ENCODE data around the gene UBE2E2. TPM values are rescaled to one million over a fixed set of nuclear protein-coding genes. Genes with fewer than 3 reads are reported as not detected.
A peak's percentile ranks its signal among the peaks of the same experiment; 100 is the strongest.

Gene UBE2E2
- total RNA-seq, result 10 to 100 TPM; 11.3 to 11.8 TPM

DNA sequence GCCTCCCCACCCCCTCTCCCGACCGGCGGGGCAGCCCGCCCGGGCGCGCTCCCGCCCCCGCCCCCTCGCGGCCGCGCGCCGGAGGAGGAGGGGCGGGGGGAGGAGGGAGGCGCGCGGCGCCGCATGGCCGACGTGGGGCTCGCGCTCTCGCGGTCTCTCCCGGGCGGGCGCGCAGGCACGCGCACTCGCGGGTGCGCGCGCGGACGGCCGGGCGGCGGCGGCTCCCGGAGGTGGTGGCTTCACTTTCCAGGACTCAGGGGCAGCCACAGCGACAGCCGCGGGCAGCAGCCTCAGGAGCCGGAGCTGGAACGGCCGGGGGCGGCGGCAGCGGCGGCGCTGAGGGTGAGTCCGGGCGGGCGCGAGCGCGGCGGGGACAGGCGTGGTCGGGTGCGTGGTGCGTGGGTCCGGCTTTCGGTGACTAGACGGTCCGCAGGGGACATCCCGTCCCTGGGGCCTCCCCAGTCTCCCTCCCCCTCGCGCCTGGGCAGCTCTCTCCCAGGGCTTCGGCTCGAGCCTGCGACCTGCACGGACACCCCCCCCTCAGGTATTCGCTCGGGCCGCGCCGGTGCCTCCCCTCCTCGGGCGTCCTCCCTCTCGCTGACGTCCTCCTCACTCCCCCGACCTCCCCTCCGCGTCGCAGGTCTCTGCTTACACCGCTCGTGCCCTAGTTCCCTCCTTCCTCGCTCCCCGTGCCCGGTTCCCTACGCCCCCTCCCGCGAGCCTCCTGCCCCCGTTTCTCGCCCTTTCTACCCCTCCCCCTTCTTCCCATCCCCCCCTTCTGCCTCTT lies at the start of gene UBE2E2:
Gene UBE2E2 (plus strand): TSS at position 407 of the 787 bp plus-strand sequence.
- no peaks in the 10 kb centered on the region for H3K36me3 Mint-ChIP-seq (ENCODE audit: low read depth)
- DNase-seq (peak; percentile 58), ATAC-seq (peak; percentile 74)
- peaks cover 20% of the 10 kb centered on the region for H3K27me3 Mint-ChIP-seq (ENCODE audit: low read depth)
- ChIA-PET CTCF (no interaction called here), POLR2A (interaction anchor here (0.6 kb wide), 1 partner anchor 71 kb away, joined by 3 read pairs; no protein-coding TSS in a partner anchor)
- H3K9me3 Mint-ChIP-seq (ENCODE audit: insufficient read depth), result no peaks in the 10 kb centered on the region
- peaks cover 20% of the 10 kb centered on the region for H3K4me1 Mint-ChIP-seq (ENCODE audit: low read depth)
- peak within 1 kb of the TSS; percentile 73 for H3K27ac Mint-ChIP-seq
- H3K4me3 Mint-ChIP-seq, result peak within 1 kb of the TSS; percentile 90

DNA sequence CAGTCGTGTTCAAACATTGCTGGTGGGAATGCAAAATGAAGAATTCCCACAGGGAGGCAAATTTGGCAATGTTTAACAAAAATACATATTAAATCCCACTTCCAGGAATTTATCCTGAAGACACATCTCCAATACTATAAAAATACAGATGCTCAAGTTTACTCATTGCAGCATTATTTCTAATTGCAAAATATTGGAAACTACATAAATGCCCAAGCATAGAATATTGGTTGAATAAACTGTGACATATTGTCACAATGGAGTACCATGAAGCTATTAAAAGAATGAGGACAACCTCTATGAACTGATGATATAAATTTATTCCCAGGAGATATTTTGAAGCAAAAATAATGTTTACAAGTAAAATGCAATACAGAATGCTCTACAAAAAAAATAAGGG lies 49.7 kb upstream of the UBE2E2 start:
- DNase-seq, result no peak
- ATAC-seq, result no peak
- ChIA-PET CTCF (no interaction called here), POLR2A (no interaction called here)
- Mint-ChIP-seq H3K27ac (no peak overlapping the region), H3K9me3 (ENCODE audit: insufficient read depth) (no peaks in the 10 kb centered on the region), H3K36me3 (ENCODE audit: low read depth) (no peaks in the 10 kb centered on the region), H3K4me3 (no peak overlapping the region), H3K27me3 (ENCODE audit: low read depth) (peaks cover 2% of the 10 kb centered on the region), H3K4me1 (ENCODE audit: low read depth) (no peaks in the 10 kb centered on the region)

DNA sequence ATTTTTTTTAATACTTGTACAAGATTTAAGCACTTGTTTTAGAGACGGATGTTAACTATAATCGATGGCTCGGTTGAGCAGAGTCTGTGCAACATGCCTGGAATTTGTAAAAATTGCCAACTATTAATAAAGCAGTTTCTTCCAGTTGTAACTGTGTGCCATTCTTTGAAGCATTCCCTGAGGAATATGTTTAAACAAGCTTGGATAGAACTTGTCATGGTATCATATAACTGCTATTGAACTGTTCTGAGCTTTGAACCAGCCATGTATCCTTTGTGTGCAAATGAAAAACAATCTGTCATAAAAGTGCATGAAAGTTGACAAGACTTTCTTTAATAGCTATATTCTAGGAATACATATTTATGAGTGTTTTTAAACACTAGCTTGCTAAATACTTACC lies 45.8 kb upstream of the UBE2E2 start:
- Mint-ChIP-seq H3K4me1 (ENCODE audit: low read depth) (no peaks in the 10 kb centered on the region), H3K9me3 (ENCODE audit: insufficient read depth) (no peaks in the 10 kb centered on the region), H3K4me3 (no peak overlapping the region), H3K27me3 (ENCODE audit: low read depth) (peaks cover 2% of the 10 kb centered on the region), H3K36me3 (ENCODE audit: low read depth) (no peaks in the 10 kb centered on the region), H3K27ac (no peak overlapping the region)
- DNase-seq (no peak), ATAC-seq (no peak)
- ChIA-PET POLR2A (no interaction called here), CTCF (no interaction called here)

DNA sequence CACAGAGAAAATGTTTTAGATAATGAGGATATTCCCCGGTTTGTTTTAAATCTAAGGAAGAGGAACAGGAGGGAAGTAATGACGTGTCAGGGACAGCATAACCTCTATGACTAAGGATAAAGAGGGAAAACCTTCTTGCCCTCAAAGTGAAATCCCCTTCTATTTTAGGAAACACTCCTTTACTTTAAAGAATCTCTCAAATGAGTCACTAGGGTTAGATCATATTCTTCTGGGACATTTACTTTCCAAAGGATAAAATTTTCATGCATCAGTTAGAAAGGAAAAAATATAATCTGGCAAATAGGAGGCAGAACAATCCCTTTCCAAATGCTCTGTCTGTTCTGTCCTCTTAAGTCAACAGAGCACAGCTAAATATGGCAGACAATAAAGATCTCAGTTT lies 43.2 kb upstream of the UBE2E2 start:
- Mint-ChIP-seq H3K36me3 (ENCODE audit: low read depth) (no peaks in the 10 kb centered on the region), H3K27ac (no peak overlapping the region), H3K4me1 (ENCODE audit: low read depth) (no peaks in the 10 kb centered on the region), H3K4me3 (no peak overlapping the region), H3K27me3 (ENCODE audit: low read depth) (peaks cover 2% of the 10 kb centered on the region), H3K9me3 (ENCODE audit: insufficient read depth) (no peaks in the 10 kb centered on the region)
- DNase-seq, result no peak
- ATAC-seq, result no peak
- POLR2A ChIA-PET, result no interaction called here
- CTCF ChIA-PET, result no interaction called here

DNA sequence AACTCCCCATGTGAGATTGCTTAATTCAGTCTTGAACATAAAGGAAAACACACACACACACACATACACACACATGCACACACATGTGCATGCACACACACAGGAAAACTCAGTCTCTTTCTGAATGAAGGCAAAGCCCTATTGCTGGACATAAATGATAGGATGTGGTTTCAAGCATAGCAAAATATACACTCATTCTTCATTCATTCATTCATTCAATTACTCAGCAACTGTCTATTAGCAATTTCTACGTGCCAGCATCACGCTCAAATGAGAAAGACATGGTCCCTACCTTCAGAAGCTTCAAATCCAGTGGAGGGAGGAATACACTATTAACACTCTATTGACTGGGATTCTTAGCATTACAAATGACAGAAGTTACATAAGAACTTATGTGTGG lies 41.8 kb upstream of the UBE2E2 start:
- ChIA-PET CTCF (no interaction called here), POLR2A (no interaction called here)
- H3K9me3 Mint-ChIP-seq (ENCODE audit: insufficient read depth), result no peaks in the 10 kb centered on the region
- no peak for ATAC-seq
- H3K4me1 Mint-ChIP-seq (ENCODE audit: low read depth), result no peaks in the 10 kb centered on the region
- no peak for DNase-seq
- H3K27me3 Mint-ChIP-seq (ENCODE audit: low read depth), result peaks cover 2% of the 10 kb centered on the region
- H3K36me3 Mint-ChIP-seq (ENCODE audit: low read depth), result no peaks in the 10 kb centered on the region
- H3K27ac Mint-ChIP-seq, result no peak overlapping the region
- H3K4me3 Mint-ChIP-seq, result no peak overlapping the region

- ATAC-seq, result no peak
Measured at GRCh38 chr3:23161896-23162570, 41.1 kb upstream of the UBE2E2 start.

DNA sequence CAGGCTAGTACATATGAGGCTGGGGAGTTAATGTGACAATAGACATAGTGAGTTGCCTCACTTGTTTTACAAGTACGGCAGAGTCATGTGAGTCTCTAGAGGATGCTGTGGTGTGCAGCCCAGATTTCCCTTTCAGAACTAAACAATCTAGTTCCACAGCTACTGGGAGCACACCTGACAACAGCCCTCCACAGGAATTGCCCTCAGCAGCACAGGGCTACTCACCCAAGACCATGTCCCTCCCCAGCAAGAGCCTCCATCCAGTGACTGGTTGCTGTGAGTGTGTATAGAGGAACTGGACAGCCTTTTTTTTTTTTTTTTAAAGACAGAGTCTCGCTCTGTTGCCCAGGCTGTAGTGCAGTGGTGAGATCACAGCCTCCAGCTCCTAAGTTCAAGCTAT lies 40.2 kb upstream of the UBE2E2 start:
- H3K4me1 Mint-ChIP-seq (ENCODE audit: low read depth), result no peaks in the 10 kb centered on the region
- ChIA-PET POLR2A (no interaction called here), CTCF (no interaction called here)
- ATAC-seq (no peak), DNase-seq (no peak)
- no peaks in the 10 kb centered on the region for H3K36me3 Mint-ChIP-seq (ENCODE audit: low read depth)
- no peak overlapping the region for H3K27ac Mint-ChIP-seq
- H3K9me3 Mint-ChIP-seq (ENCODE audit: insufficient read depth), result no peaks in the 10 kb centered on the region
- H3K4me3 Mint-ChIP-seq, result no peak overlapping the region
- peaks cover 2% of the 10 kb centered on the region for H3K27me3 Mint-ChIP-seq (ENCODE audit: low read depth)

More at GRCh38 chr3:23161896-23162570, 41.1 kb upstream of the UBE2E2 start:
- Mint-ChIP-seq H3K4me3 (no peak overlapping the region), H3K9me3 (ENCODE audit: insufficient read depth) (no peaks in the 10 kb centered on the region), H3K4me1 (ENCODE audit: low read depth) (no peaks in the 10 kb centered on the region), H3K36me3 (ENCODE audit: low read depth) (no peaks in the 10 kb centered on the region), H3K27ac (no peak overlapping the region), H3K27me3 (ENCODE audit: low read depth) (peaks cover 2% of the 10 kb centered on the region)
- ChIA-PET CTCF (no interaction called here), POLR2A (no interaction called here)
- no peak for DNase-seq

- Mint-ChIP-seq H3K27me3 (ENCODE audit: low read depth) (peaks cover 2% of the 10 kb centered on the region), H3K27ac (no peak overlapping the region), H3K9me3 (ENCODE audit: insufficient read depth) (no peaks in the 10 kb centered on the region), H3K4me3 (no peak overlapping the region), H3K36me3 (ENCODE audit: low read depth) (no peaks in the 10 kb centered on the region), H3K4me1 (ENCODE audit: low read depth) (no peaks in the 10 kb centered on the region)
- no peak for ATAC-seq
- no peak for DNase-seq
- POLR2A ChIA-PET, result no interaction called here
- CTCF ChIA-PET, result no interaction called here
Measured at GRCh38 chr3:23164746-23165145, 38.4 kb upstream of the UBE2E2 start.

- H3K4me1 Mint-ChIP-seq (ENCODE audit: low read depth), result no peaks in the 10 kb centered on the region
- peaks cover 2% of the 10 kb centered on the region for H3K27me3 Mint-ChIP-seq (ENCODE audit: low read depth)
- H3K4me3 Mint-ChIP-seq, result no peak overlapping the region
- DNase-seq (no peak), ATAC-seq (no peak)
- no peaks in the 10 kb centered on the region for H3K36me3 Mint-ChIP-seq (ENCODE audit: low read depth)
- ChIA-PET POLR2A (no interaction called here), CTCF (no interaction called here)
- no peaks in the 10 kb centered on the region for H3K9me3 Mint-ChIP-seq (ENCODE audit: insufficient read depth)
- no peak overlapping the region for H3K27ac Mint-ChIP-seq
Measured at GRCh38 chr3:23165571-23165970, 37.6 kb upstream of the UBE2E2 start.

- Mint-ChIP-seq H3K27ac (no peak overlapping the region), H3K27me3 (ENCODE audit: low read depth) (no peaks in the 10 kb centered on the region), H3K9me3 (ENCODE audit: insufficient read depth) (no peaks in the 10 kb centered on the region), H3K4me1 (ENCODE audit: low read depth) (no peaks in the 10 kb centered on the region), H3K36me3 (ENCODE audit: low read depth) (no peaks in the 10 kb centered on the region), H3K4me3 (no peak overlapping the region)
- no peak for DNase-seq
- ChIA-PET POLR2A (no interaction called here), CTCF (no interaction called here)
- no peak for ATAC-seq
Measured at GRCh38 chr3:23166276-23166675, 36.9 kb upstream of the UBE2E2 start.

- no peaks in the 10 kb centered on the region for H3K9me3 Mint-ChIP-seq (ENCODE audit: insufficient read depth)
- no peaks in the 10 kb centered on the region for H3K4me1 Mint-ChIP-seq (ENCODE audit: low read depth)
- no peak overlapping the region for H3K4me3 Mint-ChIP-seq
- H3K27ac Mint-ChIP-seq, result no peak overlapping the region
- POLR2A ChIA-PET, result no interaction called here
- H3K27me3 Mint-ChIP-seq (ENCODE audit: low read depth), result no peaks in the 10 kb centered on the region
- no peak for DNase-seq
- ATAC-seq, result no peak
- CTCF ChIA-PET, result no interaction called here
- no peaks in the 10 kb centered on the region for H3K36me3 Mint-ChIP-seq (ENCODE audit: low read depth)
Measured at GRCh38 chr3:23166845-23167244, 36.3 kb upstream of the UBE2E2 start.

DNA sequence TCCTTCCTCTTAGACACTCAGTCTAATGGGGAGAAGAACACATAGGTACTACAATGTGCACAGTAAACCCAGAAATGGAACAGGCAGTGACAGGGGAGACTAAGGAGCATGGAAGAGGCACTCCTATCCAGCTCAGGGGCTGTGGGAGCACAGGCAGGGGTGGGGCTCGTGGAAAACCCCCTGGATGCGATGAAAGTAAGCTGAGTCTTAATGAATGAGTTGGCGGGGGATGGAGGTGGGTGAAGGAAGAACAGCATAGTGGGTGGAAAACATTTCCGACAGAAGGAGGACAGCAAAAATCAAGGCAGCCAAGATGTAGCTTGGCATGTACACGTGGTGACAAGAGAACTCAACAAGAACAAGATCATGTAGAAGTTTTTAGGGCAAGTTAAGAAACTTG lies 33.6 kb upstream of the UBE2E2 start:
- Mint-ChIP-seq H3K4me1 (ENCODE audit: low read depth) (no peaks in the 10 kb centered on the region), H3K36me3 (ENCODE audit: low read depth) (no peaks in the 10 kb centered on the region), H3K27me3 (ENCODE audit: low read depth) (peaks cover 6% of the 10 kb centered on the region), H3K9me3 (ENCODE audit: insufficient read depth) (no peaks in the 10 kb centered on the region), H3K4me3 (no peak overlapping the region), H3K27ac (no peak overlapping the region)
- ATAC-seq (no peak), DNase-seq (no peak)
- ChIA-PET CTCF (no interaction called here), POLR2A (no interaction called here)

GRCh38 chr3:23170291-23170690 lies 32.8 kb upstream of the UBE2E2 start:
- Mint-ChIP-seq H3K27me3 (ENCODE audit: low read depth) (peaks cover 6% of the 10 kb centered on the region), H3K27ac (no peak overlapping the region), H3K36me3 (ENCODE audit: low read depth) (no peaks in the 10 kb centered on the region), H3K9me3 (ENCODE audit: insufficient read depth) (no peaks in the 10 kb centered on the region), H3K4me1 (ENCODE audit: low read depth) (no peaks in the 10 kb centered on the region), H3K4me3 (no peak overlapping the region)
- DNase-seq (no peak), ATAC-seq (no peak)
- ChIA-PET CTCF (no interaction called here), POLR2A (no interaction called here)
